GM12878 (cell line): ENCODE data around the gene ZKSCAN2.

Experiments used
- ATF3 ChIP-seq: IDR thresholded peaks from 2 replicates; pipeline ENCODE4 v1.6.1; 2011; ENCODE audit warnings: low read depth, mild to moderate bottlenecking, low read length, moderate library complexity, borderline replicate concordance; ENCODE audit errors: extremely low read depth
- CTCF ChIP-seq, 3 experiments: IDR thresholded peaks in 2 of 3; conservative IDR thresholded peaks in 1 of 3; 2 replicates each; pipeline ENCODE4 v1.5.1; 2011; ENCODE audit warnings: low read depth in 3 of 3, low read length in 3 of 3, mild to moderate bottlenecking in 3 of 3, control low read depth in 2 of 3, moderate library complexity in 2 of 3, inconsistent platforms in 1 of 3, mixed read lengths in 1 of 3; ENCODE audit not compliant: control insufficient read depth in 2 of 3, insufficient read depth in 1 of 3; ENCODE audit errors: extremely low read depth in 1 of 3

GRCh38 chr16:25260416-25260815 is 2.8 kb upstream of the ZKSCAN2 start:
- TF ChIP-seq CTCF (IDR thresholded peaks at IDR 0.05 in 2 of 3, conservative IDR thresholded peaks at IDR 0.05 in 1 of 3; ENCODE audit: control insufficient read depth in 2 of 3, extremely low read depth in 1 of 3, insufficient read depth in 1 of 3, low read depth in 3 of 3, low read length in 3 of 3) = no peak
- TF ChIP-seq ATF3 = no peak
